Breast epithelium (tissue), 3 donors: ENCODE measurements around the gene LPAR1.

Experiments used
- POLR2A ChIP-seq: fragments of 450-650 bp; IDR thresholded peaks from one replicate; pipeline ENCODE4 v1.6.1; 2016; ENCODE audit warnings: antibody characterized with exemption, mild to moderate bottlenecking, moderate library complexity
- POLR2AphosphoS5 ChIP-seq, 3 donors: sonication (generic); formaldehyde crosslinking; IDR thresholded peaks; one replicate each; pipeline ENCODE4 v1.6.1; 2017; ENCODE audit warnings: antibody characterized with exemption in 3 of 3
- TF ChIP-seq, protein P1 (sequence below), 3 donors: fragments of 450-650 bp; IDR thresholded peaks; one replicate each; pipeline ENCODE4 v1.5.1; 2016 to 2017; ENCODE audit warnings: antibody characterized with exemption in 3 of 3, mild to moderate bottlenecking in 3 of 3, moderate library complexity in 3 of 3

DNA sequence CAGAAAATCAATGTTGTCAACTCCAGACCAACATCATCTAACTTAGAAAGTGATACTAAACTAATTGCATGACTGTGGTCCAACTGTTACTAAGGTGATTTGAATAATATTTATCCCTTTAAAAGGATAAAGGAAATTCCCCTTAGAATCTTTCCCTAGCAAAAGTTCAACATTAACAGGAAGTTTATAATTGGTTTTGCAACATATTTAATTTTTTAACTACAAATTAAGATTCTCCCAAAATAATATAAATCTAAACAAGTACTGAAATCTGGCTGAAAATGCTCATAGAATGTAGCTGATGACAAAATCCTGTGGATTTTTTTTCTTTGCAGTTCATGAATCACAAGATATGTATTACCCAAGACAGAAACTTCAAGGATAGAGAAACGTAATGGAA lies 151.4 kb downstream of the LPAR1 start:
- TF ChIP-seq, protein P1, sequence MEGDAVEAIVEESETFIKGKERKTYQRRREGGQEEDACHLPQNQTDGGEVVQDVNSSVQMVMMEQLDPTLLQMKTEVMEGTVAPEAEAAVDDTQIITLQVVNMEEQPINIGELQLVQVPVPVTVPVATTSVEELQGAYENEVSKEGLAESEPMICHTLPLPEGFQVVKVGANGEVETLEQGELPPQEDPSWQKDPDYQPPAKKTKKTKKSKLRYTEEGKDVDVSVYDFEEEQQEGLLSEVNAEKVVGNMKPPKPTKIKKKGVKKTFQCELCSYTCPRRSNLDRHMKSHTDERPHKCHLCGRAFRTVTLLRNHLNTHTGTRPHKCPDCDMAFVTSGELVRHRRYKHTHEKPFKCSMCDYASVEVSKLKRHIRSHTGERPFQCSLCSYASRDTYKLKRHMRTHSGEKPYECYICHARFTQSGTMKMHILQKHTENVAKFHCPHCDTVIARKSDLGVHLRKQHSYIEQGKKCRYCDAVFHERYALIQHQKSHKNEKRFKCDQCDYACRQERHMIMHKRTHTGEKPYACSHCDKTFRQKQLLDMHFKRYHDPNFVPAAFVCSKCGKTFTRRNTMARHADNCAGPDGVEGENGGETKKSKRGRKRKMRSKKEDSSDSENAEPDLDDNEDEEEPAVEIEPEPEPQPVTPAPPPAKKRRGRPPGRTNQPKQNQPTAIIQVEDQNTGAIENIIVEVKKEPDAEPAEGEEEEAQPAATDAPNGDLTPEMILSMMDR (IDR thresholded peaks at IDR 0.05): no peak
- TF ChIP-seq POLR2A: no peak
- TF ChIP-seq POLR2AphosphoS5 (IDR thresholded peaks at IDR 0.05): no peak
